Thyroid gland (tissue), 4 donors: ENCODE measurements around the gene CSTF3. TPM values are rescaled to one million over a fixed set of nuclear protein-coding genes. Genes with fewer than 3 reads are reported as not detected.

Experiments
- DNase-seq, 2 donors: peaks; one replicate each; pipeline ENCODE4 v3.0.0-alpha.2; 2019
- H3K27ac ChIP-seq, 3 donors: fragments of 200-600 bp; sonication (generic); 1 replicate in 2 of 3; 2 replicates in 1 of 3; pipeline ENCODE4 v1.5.1; 2016 to 2019; ENCODE audit warnings: mild to moderate bottlenecking in 1 of 3, moderate library complexity in 1 of 3
- H3K27me3 ChIP-seq: fragments of 200-600 bp; sonication (generic); one replicate; pipeline ENCODE4 v1.5.1; 2019
- H3K36me3 ChIP-seq, 2 donors: fragments of 200-600 bp; sonication (generic); one replicate each; pipeline ENCODE4 v1.5.1; 2016 to 2019
- H3K4me1 ChIP-seq, 2 donors: fragments of 200-600 bp; sonication (generic); one replicate each; pipeline ENCODE4 v1.5.1; 2017 to 2019
- H3K4me3 ChIP-seq, 3 donors: fragments of 200-600 bp; sonication (generic); replicated peaks in 1 of 3; 1 replicate in 2 of 3; 2 replicates in 1 of 3; pipeline ENCODE4 v1.5.1; 2016; ENCODE audit warnings: mild to moderate bottlenecking in 1 of 3
- H3K9me3 ChIP-seq: fragments of 200-600 bp; sonication (generic); one replicate; pipeline ENCODE4 v1.5.1; 2017
- POLR2A ChIP-seq, 2 donors: fragments of 450-650 bp; IDR thresholded peaks; one replicate each; pipeline ENCODE4 v1.6.1; 2017; ENCODE audit warnings: antibody characterized with exemption in 2 of 2, mild to moderate bottlenecking in 2 of 2, moderate library complexity in 1 of 2
- WGBS, 2 donors: methylation state at CpG; one replicate each; pipeline ENCODE4 v1.1.5; 2017; 5-methylcytosine and 5-hydroxymethylcytosine counted together
- intact Hi-C: fragments of 100-400 bp; cut with DNase I; formaldehyde crosslinking; loops from one replicate; pipeline ENCODE4 v1.15.1; 2023
- total RNA-seq, 4 donors: library from RNA; depleted of rRNA; stranded (reverse); fragments of >200 nt; gene quantifications; one replicate each; pipeline ENCODE4 v1.2.3, GENCODE V29; 2016
- TF ChIP-seq, protein P1 (sequence below), 6 experiments: fragments of 200-600 bp in 3 of 6; fragments of 450-650 bp in 3 of 6; sonication (generic) in 3 of 6; IDR thresholded peaks; one replicate each; pipeline ENCODE4 v1.5.1; 2016 to 2019; ENCODE audit warnings: antibody characterized with exemption in 6 of 6, mild to moderate bottlenecking in 2 of 6, inconsistent platforms in 1 of 6, moderate library complexity in 1 of 6

CSTF3 gene
- total RNA-seq, 4 donors from 2014 or later = 18.1 to 30.4 (median 26.2) TPM

DNA sequence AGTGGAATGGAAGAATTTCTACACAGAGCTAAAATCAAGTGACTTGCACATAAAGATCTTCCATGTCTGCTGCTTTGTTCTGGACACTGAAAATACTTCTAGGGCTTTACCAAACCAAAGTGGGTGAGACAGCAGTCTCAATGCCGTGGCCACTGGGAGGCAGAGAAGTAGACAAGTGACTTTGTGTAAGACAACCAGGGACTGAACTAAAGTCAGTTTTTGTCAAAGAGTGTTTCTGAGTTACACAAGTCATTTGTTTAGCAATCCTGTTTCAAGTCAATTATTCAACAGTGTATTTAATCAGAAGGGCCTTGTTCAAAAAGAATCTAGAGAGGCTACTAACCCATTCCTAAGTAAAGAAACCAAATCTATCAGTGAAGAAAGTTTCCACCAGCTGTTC is 75.3 kb downstream of the CSTF3 start:
- WGBS, 2 donors = 83 to 90% methylated on average over 1 of the region's 1 CpG
- TF ChIP-seq POLR2A (IDR thresholded peaks at IDR 0.05) = no peak
- TF ChIP-seq, protein P1, sequence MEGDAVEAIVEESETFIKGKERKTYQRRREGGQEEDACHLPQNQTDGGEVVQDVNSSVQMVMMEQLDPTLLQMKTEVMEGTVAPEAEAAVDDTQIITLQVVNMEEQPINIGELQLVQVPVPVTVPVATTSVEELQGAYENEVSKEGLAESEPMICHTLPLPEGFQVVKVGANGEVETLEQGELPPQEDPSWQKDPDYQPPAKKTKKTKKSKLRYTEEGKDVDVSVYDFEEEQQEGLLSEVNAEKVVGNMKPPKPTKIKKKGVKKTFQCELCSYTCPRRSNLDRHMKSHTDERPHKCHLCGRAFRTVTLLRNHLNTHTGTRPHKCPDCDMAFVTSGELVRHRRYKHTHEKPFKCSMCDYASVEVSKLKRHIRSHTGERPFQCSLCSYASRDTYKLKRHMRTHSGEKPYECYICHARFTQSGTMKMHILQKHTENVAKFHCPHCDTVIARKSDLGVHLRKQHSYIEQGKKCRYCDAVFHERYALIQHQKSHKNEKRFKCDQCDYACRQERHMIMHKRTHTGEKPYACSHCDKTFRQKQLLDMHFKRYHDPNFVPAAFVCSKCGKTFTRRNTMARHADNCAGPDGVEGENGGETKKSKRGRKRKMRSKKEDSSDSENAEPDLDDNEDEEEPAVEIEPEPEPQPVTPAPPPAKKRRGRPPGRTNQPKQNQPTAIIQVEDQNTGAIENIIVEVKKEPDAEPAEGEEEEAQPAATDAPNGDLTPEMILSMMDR (IDR thresholded peaks at IDR 0.05) = no peak
- H3K36me3 ChIP-seq = peaks cover 10 to 20% of the 10 kb centered on the region in 2 donors

DNA sequence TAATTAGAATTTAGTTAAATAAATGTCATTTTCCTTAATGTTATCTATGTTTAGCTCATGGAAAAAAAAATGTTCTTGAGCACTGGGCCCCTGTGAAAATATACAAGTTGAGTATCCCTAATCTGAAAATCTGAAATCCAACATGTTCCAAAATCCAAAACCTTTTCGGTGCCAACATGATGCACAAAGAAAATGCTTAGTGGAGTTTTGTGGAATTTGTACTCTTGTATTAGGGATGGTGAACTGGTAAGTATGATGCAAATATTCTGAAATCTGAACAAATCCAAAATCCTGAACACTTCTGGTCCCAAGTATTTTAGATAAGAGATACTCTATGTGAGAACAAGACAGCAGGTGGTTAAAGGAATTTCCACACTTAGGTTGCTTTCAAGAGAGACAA is 77.4 kb downstream of the CSTF3 start:
- no peaks in the 10 kb centered on the region for H3K27me3 ChIP-seq
- TF ChIP-seq POLR2A (IDR thresholded peaks at IDR 0.05) = no peak
- TF ChIP-seq, protein P1 (IDR thresholded peaks at IDR 0.05) = no peak
- no peak overlapping the region for H3K27ac ChIP-seq
- WGBS, 2 donors = 94 to 95% methylated on average over 1 of the region's 1 CpG
- H3K4me3 ChIP-seq = no peak overlapping the region
- intact Hi-C loops = no loop called here
- no peaks in the 10 kb centered on the region for H3K9me3 ChIP-seq
- H3K36me3 ChIP-seq = peaks cover 10 to 20% of the 10 kb centered on the region in 2 donors
- no peaks in the 10 kb centered on the region for H3K4me1 ChIP-seq
- no peak for DNase-seq

More for the DNA sequence above, 75.3 kb downstream of the CSTF3 start:
- no peaks in the 10 kb centered on the region for H3K4me1 ChIP-seq
- DNase-seq = no peak
- no peak overlapping the region for H3K4me3 ChIP-seq
- intact Hi-C loops = no loop called here
- no peaks in the 10 kb centered on the region for H3K9me3 ChIP-seq
- no peaks in the 10 kb centered on the region for H3K27me3 ChIP-seq
- H3K27ac ChIP-seq = no peak overlapping the region

GRCh38 chr11:33072465-33072864 is 88.8 kb downstream of the CSTF3 start:
- DNase-seq = no peak
- TF ChIP-seq, protein P1 (IDR thresholded peaks at IDR 0.05) = no peak
- TF ChIP-seq POLR2A (IDR thresholded peaks at IDR 0.05) = no peak
- no peak overlapping the region for H3K27ac ChIP-seq
- intact Hi-C loops = no loop called here
- WGBS, 2 donors = 88 to 93% methylated on average over 8 of the region's 8 CpGs
- no peaks in the 10 kb centered on the region for H3K27me3 ChIP-seq
- H3K4me3 ChIP-seq = no peak overlapping the region
- H3K36me3 ChIP-seq = peaks cover 21 to 33% of the 10 kb centered on the region in 2 donors
- H3K9me3 ChIP-seq = no peaks in the 10 kb centered on the region
- H3K4me1 ChIP-seq = peaks cover 3 to 4% of the 10 kb centered on the region in 2 donors

- TF ChIP-seq POLR2A (IDR thresholded peaks at IDR 0.05) = no peak
- TF ChIP-seq, protein P1 (IDR thresholded peaks at IDR 0.05) = no peak
- Histone ChIP-seq H3K36me3 (peaks cover 14 to 33% of the 10 kb centered on the region in 2 donors), H3K27ac (no peak overlapping the region), H3K4me1 (peaks cover 10 to 13% of the 10 kb centered on the region in 2 donors), H3K9me3 (no peaks in the 10 kb centered on the region), H3K27me3 (no peaks in the 10 kb centered on the region), H3K4me3 (no peak overlapping the region)
- 94% methylated on average over 17 of the region's 17 CpGs for WGBS, 2 donors
- no peak for DNase-seq
- intact Hi-C loops = loop anchor here (10.0 kb wide), 1 partner anchor 264 kb away; no protein-coding TSS in a partner anchor
Observed at GRCh38 chr11:33068611-33069340, 92.5 kb downstream of the CSTF3 start.

- peak; percentile 64 to 78 for DNase-seq
- 45 to 68% methylated on average over 3 of the region's 3 CpGs for WGBS, 2 donors
- Histone ChIP-seq H3K4me3 (no peak overlapping the region), H3K4me1 (peaks cover 10 to 13% of the 10 kb centered on the region in 2 donors), H3K27me3 (no peaks in the 10 kb centered on the region), H3K9me3 (no peaks in the 10 kb centered on the region), H3K27ac (peak overlapping the region; percentile 38 to 68 (median 59)), H3K36me3 (peaks cover 10 to 25% of the 10 kb centered on the region in 2 donors)
- intact Hi-C loops = loop anchor here (10.0 kb wide), 1 partner anchor 262 kb away; no protein-coding TSS in a partner anchor
- TF ChIP-seq, protein P1 (IDR thresholded peaks at IDR 0.05) = no peak
- TF ChIP-seq POLR2A (IDR thresholded peaks at IDR 0.05) = no peak
Observed at GRCh38 chr11:33067294-33067693, 94.0 kb downstream of the CSTF3 start.
